GM18511 (cell line): ENCODE results near the gene IPO11.
"Not testable (repeated sequence)": the region's sequence is repeated elsewhere in the genome, so short reads cannot be mapped to it uniquely, and the experiment has no call there.

Source experiments
- ATAC-seq: cut with Tn5 transposase; IDR thresholded peaks from one replicate; pipeline ENCODE4 v1.9.1; 2021; ENCODE audit warnings: mild to moderate bottlenecking, moderate library complexity; ENCODE audit not compliant: unreplicated experiment

Gene IPO11

DNA sequence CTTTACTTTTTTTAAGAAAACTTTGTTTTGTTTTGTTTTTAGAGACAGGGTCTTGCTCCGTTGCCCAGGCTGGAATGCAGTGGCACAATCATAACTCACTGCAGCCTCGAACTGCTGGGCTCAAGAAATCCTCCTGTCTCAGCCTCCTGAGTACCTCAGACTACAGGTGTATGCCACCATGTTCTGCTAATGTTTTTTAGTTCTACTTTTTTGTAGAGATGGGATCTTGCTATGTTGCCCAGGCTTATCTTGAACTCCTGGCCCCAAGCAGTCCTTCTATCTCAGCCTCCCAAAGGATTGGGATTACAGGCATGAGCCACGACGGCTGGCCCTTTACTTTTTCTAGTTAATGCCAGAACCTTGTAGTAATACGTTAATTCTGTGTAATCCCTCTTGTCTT lies 36.0 kb downstream of the IPO11 start:
- no peak for ATAC-seq

- no peak for ATAC-seq
Measured at GRCh38 chr5:62450259-62450658, 37.7 kb downstream of the IPO11 start.

- no peak for ATAC-seq
Measured at GRCh38 chr5:62457071-62457470, 44.5 kb downstream of the IPO11 start.

GRCh38 chr5:62460578-62460983 lies 48.0 kb downstream of the IPO11 start:
- peak; percentile 86 for ATAC-seq

GRCh38 chr5:62461561-62461960 lies 49.0 kb downstream of the IPO11 start:
- no peak for ATAC-seq

DNA sequence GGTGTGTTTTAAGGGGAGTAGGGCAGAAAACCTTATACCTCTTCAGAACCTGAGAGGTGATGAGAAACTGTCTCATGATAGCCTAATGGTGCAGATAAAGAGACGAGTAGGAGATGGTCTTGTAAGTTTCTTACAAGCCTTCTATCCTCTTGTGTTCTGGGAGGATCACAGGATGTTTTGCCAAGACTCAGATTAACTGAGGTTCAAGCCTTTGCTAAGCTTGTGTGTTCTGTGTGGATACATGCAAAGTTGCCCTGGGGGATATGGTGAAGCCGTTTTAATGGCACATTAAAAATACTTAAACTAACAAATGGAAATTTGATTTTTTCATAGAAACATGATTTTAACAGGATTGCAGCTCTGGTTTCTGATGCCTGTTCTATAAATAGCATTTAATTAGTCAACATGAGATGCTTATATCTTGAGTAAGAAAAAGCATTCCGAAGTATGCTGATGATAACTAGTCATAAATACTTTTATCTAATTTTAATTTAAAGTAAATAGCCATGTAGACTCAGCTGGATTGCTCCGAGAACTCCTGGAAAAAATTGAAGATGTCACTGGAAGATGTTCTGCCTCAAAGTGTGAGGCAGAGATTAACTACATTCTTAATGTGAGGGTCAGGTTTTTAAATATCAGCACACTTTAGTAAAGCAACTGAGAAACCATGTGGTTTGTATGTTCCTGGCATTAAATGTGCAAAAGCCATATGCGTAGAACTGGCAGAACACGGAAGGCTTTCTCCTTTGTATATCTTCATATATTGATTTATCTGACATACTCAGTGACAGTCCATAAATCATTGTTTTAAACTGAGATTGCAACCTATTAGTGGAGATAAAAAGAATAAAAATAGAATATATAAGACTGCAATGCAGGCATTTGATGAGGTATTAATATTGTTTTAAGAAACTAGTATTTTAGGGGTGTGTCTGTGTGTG lies 53.7 kb downstream of the IPO11 start:
- ATAC-seq, result no peak

DNA sequence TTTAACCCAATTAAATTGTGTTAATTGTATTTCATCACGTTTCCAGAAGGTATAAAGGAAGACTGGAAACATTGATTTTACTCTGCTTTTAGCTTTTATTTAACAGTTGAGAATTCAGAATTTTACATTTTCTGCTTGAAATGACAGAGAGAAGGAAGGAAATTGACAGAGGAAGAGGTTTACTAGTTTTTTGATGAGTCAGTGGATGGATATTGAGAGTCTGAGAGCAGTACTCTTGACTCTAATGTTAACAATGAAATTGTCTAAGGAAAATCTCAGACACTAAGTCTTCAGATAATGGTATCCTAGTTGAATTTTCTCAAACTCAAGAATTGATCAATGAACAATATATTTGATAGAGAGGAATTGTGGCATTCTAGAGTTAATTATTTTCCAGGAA lies 60.6 kb downstream of the IPO11 start:
- ATAC-seq, result no peak

GRCh38 chr5:62475072-62475471 lies 62.5 kb downstream of the IPO11 start:
- no peak for ATAC-seq

DNA sequence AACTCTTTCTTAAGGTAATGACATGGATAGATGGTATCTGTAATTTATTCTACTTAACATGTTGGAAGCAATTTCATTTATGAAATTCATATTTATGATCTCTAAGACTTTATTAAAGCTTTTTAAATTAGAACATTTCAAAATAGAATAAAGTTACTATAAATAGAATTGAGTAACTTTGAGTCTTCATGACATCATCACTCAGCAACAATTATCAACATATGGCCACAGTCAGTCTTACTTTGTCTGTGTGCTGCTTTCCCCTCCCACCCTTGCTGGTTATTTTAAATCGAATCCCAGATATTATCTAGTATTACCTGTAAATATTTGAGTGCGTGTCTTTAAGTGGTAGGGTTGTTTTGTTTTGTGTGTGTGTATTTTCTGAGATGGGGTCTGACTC lies 65.2 kb downstream of the IPO11 start:
- no peak for ATAC-seq

DNA sequence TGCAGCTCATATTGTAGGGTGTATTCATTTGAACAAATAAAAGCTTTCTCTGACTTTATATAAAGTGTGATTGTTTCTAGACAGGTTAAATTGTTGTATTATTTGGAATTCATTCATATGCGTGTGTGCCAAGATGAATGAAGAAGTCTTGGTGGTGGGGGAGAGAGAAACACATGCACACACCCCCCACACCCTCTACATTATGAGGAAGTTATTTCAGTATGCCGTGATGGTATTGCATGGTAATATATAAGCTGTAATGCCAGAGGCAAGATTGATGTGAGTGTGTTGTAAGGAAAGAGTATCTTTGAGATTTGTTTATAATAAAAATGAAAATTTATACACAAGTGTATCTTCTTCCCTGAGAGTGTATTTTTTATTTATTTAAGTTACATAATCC lies 71.0 kb downstream of the IPO11 start:
- no peak for ATAC-seq

DNA sequence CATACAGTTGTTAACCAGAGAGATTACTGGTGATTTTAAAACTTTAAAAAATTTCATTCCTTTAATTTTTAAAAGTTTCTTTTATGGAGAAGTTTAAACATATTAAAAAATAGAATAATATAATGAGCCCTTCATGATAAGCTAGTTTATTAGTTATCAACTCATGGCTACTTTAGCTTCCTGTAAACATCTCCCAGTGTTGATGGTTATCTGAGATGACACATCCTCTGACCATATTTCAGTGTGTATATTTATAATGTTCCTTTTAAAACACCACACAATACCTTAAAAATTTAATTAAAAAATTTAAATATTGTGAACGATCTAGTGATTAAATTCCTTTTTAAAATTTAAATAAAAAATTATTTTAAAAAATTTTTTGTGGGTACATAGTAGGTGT lies 74.1 kb downstream of the IPO11 start:
- no peak for ATAC-seq

GRCh38 chr5:62488531-62488930 lies 76.0 kb downstream of the IPO11 start:
- no peak for ATAC-seq

DNA sequence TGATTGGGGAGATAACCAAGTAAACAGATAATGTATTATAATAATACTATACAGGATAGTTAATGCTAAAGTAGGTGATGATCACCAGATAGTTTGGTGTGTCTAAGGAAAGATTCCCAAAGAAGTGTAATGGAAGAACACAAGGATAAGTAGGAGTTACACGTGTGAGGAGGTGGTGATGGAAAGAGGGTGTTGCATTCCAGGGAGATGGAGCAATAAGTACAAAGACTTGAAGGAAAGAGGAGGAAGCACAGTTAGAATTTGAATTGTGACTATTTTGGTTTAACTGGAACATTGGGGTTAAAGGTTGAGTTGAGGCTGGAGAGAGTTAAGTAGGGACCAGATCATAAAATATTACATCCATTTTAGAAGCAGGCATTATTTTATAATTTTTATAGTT lies 76.9 kb downstream of the IPO11 start:
- ATAC-seq, result no peak

DNA sequence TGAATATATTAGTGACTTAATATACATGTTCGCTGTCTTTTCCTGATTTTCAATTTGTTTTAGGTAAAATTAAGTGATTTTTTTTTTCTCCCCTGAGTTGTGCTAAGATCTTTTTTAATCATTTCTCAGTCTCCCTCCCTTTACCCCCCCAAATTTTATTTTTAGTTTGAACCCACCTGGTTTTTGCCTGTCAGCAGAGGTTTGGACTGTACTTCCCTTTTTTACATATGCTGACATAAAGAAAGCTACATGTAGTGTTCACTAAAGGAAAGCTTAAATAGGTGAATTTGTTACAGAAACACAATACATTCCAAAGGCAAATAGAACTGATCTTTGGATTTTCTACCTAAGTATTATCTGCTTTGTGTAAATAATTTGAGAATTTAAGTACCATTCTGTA lies 82.2 kb downstream of the IPO11 start:
- ATAC-seq, result no peak

DNA sequence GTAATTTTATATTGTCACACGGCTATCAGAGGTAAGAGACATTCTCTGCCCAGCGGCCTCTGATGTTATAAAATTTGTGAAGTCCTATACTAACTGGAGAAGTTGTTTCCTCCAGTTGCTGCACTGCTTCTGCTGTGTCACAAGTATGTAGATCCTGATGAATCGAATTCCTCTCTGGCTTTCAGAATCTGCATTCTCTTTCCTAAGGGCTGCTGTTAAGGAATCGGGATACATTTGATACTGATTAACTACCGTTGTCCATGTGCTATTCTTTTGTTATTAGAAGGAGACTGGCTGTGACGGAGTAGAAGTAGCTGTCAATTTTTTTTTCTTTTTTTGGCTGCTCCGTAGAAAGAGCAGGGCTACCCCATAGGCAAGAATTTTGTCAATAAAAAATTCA lies 84.3 kb downstream of the IPO11 start:
- no peak for ATAC-seq

GRCh38 chr5:62498961-62499360 lies 86.4 kb downstream of the IPO11 start:
- no peak for ATAC-seq

- ATAC-seq, result no peak
Measured at GRCh38 chr5:62499756-62500155, 87.2 kb downstream of the IPO11 start.

- no peak for ATAC-seq
Measured at GRCh38 chr5:62502456-62503101, 90.0 kb downstream of the IPO11 start.

GRCh38 chr5:62504129-62504528 lies 91.6 kb downstream of the IPO11 start:
- no peak for ATAC-seq

GRCh38 chr5:62506659-62507460 lies 94.3 kb downstream of the IPO11 start:
- peak; percentile 51 for ATAC-seq

- ATAC-seq, result not testable (repeated sequence)
Measured at GRCh38 chr5:62508760-62509159, 96.2 kb downstream of the IPO11 start.
